H9 (cell line): ENCODE data around the gene DIP2A. TPM values are rescaled to one million over a fixed set of nuclear protein-coding genes. Genes with fewer than 3 reads are reported as not detected.

Source experiments
- DNase-seq: peaks from one replicate; pipeline ENCODE4 v3.0.0-alpha.2; 2017
- H2AFZ ChIP-seq: one replicate; pipeline ENCODE4 v1.6.1; 2013; ENCODE audit warnings: mild to moderate bottlenecking, low read length, control low read depth, moderate library complexity
- H2AK5ac ChIP-seq: 2 replicates; pipeline ENCODE4 v1.6.1; 2013; ENCODE audit warnings: low read length, control low read depth, mixed read lengths; ENCODE audit not compliant: insufficient read length
- H2BK120ac ChIP-seq: one replicate; pipeline ENCODE4 v1.6.1; 2013; ENCODE audit warnings: low read depth, mild to moderate bottlenecking, low read length, control low read depth, inconsistent platforms; ENCODE audit not compliant: poor library complexity, severe bottlenecking
- H2BK12ac ChIP-seq: 2 replicates; pipeline ENCODE4 v1.6.1; 2013; ENCODE audit warnings: low read length, control low read depth, mixed read lengths, low read depth; ENCODE audit not compliant: insufficient read length
- H2BK15ac ChIP-seq: 2 replicates; pipeline ENCODE4 v1.6.1; 2013; ENCODE audit warnings: low read depth, low read length, control low read depth
- H2BK20ac ChIP-seq: one replicate; pipeline ENCODE4 v1.6.1; 2013; ENCODE audit warnings: low read depth, mild to moderate bottlenecking, low read length, control low read depth, inconsistent platforms; ENCODE audit not compliant: poor library complexity, severe bottlenecking
- H2BK5ac ChIP-seq: 2 replicates; pipeline ENCODE4 v1.6.1; 2013; ENCODE audit warnings: low read length, control low read depth, mixed read lengths; ENCODE audit not compliant: insufficient read length
- H3K14ac ChIP-seq: 2 replicates; pipeline ENCODE4 v1.6.1; 2013; ENCODE audit warnings: low read length, control low read depth; ENCODE audit not compliant: insufficient read depth
- H3K18ac ChIP-seq: 2 replicates; pipeline ENCODE4 v1.6.1; 2013; ENCODE audit warnings: low read depth, mild to moderate bottlenecking, mixed read lengths, low read length, control low read depth; ENCODE audit not compliant: insufficient read length
- H3K23ac ChIP-seq: 2 replicates; pipeline ENCODE4 v1.6.1; 2013; ENCODE audit warnings: low read length, control low read depth, mixed read lengths, low read depth; ENCODE audit not compliant: insufficient read length
- H3K23me2 ChIP-seq: 2 replicates; pipeline ENCODE4 v1.6.1; 2013; ENCODE audit warnings: low read depth, mild to moderate bottlenecking, mixed read lengths, low read length, control low read depth; ENCODE audit not compliant: insufficient read length, poor library complexity, severe bottlenecking
- H3K27ac ChIP-seq: 2 replicates; pipeline ENCODE4 v1.5.1; 2013; ENCODE audit warnings: low read length, control low read depth, mixed read lengths, low read depth; ENCODE audit not compliant: insufficient read length
- H3K27me3 ChIP-seq: 2 replicates; pipeline ENCODE4 v1.6.1; 2013; ENCODE audit warnings: low read length, control low read depth, inconsistent platforms; ENCODE audit not compliant: insufficient read depth
- H3K4ac ChIP-seq: 2 replicates; pipeline ENCODE4 v1.6.1; 2013; ENCODE audit warnings: low read depth, mild to moderate bottlenecking, control low read depth, inconsistent platforms, low read length, moderate library complexity
- H3K4me1 ChIP-seq: 2 replicates; pipeline ENCODE4 v1.6.1; 2013; ENCODE audit warnings: low read length, control low read depth, inconsistent platforms; ENCODE audit not compliant: insufficient read depth
- H3K4me2 ChIP-seq: 2 replicates; pipeline ENCODE4 v1.6.1; 2013; ENCODE audit warnings: low read length, control low read depth, mixed read lengths; ENCODE audit not compliant: insufficient read length, insufficient read depth
- H3K56ac ChIP-seq: 2 replicates; pipeline ENCODE4 v1.6.1; 2013; ENCODE audit warnings: low read depth, mild to moderate bottlenecking, mixed read lengths, low read length, control low read depth; ENCODE audit not compliant: insufficient read length
- H3K79me1 ChIP-seq: 2 replicates; pipeline ENCODE4 v1.6.1; 2013; ENCODE audit warnings: low read depth, mild to moderate bottlenecking, moderate library complexity, low read length, control low read depth, inconsistent platforms; ENCODE audit not compliant: insufficient read depth, poor library complexity, severe bottlenecking
- H3K79me2 ChIP-seq: 2 replicates; pipeline ENCODE4 v1.6.1; 2013; ENCODE audit warnings: low read length, control low read depth, inconsistent platforms; ENCODE audit not compliant: insufficient read depth
- H3K9ac ChIP-seq: 2 replicates; pipeline ENCODE4 v1.6.1; 2013; ENCODE audit warnings: low read length, control low read depth, mixed read lengths; ENCODE audit not compliant: insufficient read length; ENCODE audit errors: extremely low read depth
- H3K9me3 ChIP-seq: one replicate; pipeline ENCODE4 v1.6.1; 2013; ENCODE audit warnings: low read depth, low read length, inconsistent platforms; ENCODE audit not compliant: control insufficient read depth
- H3T11ph ChIP-seq: one replicate; pipeline ENCODE4 v1.6.1; 2013; ENCODE audit warnings: mild to moderate bottlenecking, low read length, control low read depth, inconsistent platforms
- H4K20me1 ChIP-seq: one replicate; pipeline ENCODE4 v1.6.1; 2013; ENCODE audit not compliant: control insufficient read depth, insufficient read length, insufficient read depth
- H4K5ac ChIP-seq: 2 replicates; pipeline ENCODE4 v1.6.1; 2013; ENCODE audit warnings: low read depth, mild to moderate bottlenecking, mixed read lengths, low read length, control low read depth; ENCODE audit not compliant: insufficient read length
- H4K8ac ChIP-seq: replicated peaks from 2 replicates; pipeline ENCODE4 v1.6.1; 2013; ENCODE audit warnings: low read length, control low read depth, mixed read lengths, low read depth; ENCODE audit not compliant: insufficient read length
- H4K91ac ChIP-seq: 2 replicates; pipeline ENCODE4 v1.6.1; 2013; ENCODE audit warnings: low read depth, mild to moderate bottlenecking, moderate library complexity, mixed read lengths, low read length, control low read depth; ENCODE audit not compliant: insufficient read length
- H3K27ac Mint-ChIP-seq, 3 experiments: 2 replicates in 2 of 3; 3 replicates in 1 of 3; pipeline ENCODE4 v1.8.0; 2020 to 2021; ENCODE audit warnings: mixed read lengths in 3 of 3, mild to moderate bottlenecking in 1 of 3, moderate library complexity in 1 of 3
- H3K27me3 Mint-ChIP-seq: 2 replicates; pipeline ENCODE4 v1.8.0; 2021; ENCODE audit warnings: low read depth, mild to moderate bottlenecking, moderate library complexity, mixed read lengths
- H3K36me3 Mint-ChIP-seq, 3 experiments: 2 replicates in 2 of 3; 3 replicates in 1 of 3; pipeline ENCODE4 v1.8.0; 2020 to 2021; ENCODE audit warnings: low read depth in 3 of 3, mixed read lengths in 3 of 3; ENCODE audit not compliant: insufficient read depth in 1 of 3
- H3K4me1 Mint-ChIP-seq, 2 experiments: 2 replicates each; pipeline ENCODE4 v1.8.0; 2020; ENCODE audit warnings: mixed read lengths in 2 of 2
- H3K4me3 Mint-ChIP-seq, 2 experiments: 2 replicates in 1 of 2; 3 replicates in 1 of 2; pipeline ENCODE4 v1.8.0; 2020 to 2021; ENCODE audit warnings: mild to moderate bottlenecking in 2 of 2, mixed read lengths in 2 of 2, moderate library complexity in 1 of 2
- H3K9me3 Mint-ChIP-seq, 2 experiments: 2 replicates in 1 of 2; 3 replicates in 1 of 2; pipeline ENCODE4 v1.8.0; 2020; ENCODE audit warnings: mild to moderate bottlenecking in 2 of 2, mixed read lengths in 2 of 2, moderate library complexity in 1 of 2
- CTCF ChIP-seq: fragments of 200-600 bp; sonication (generic); conservative IDR thresholded peaks from 3 replicates; pipeline ENCODE4 v1.8.0; 2021; ENCODE audit warnings: antibody characterized with exemption, mild to moderate bottlenecking
- whole genome bisulfite sequencing: extraction: QIAGEN DNeasy Blood & Tissue Kit; methylation state at CpG from one replicate; pipeline ENCODE4 v1.1.7; 2013; ENCODE audit warnings: missing lambda C conversion rate, low lambda C conversion rate, mixed read lengths; ENCODE audit not compliant: insufficient read length; ENCODE audit errors: extremely low coverage; 5-methylcytosine and 5-hydroxymethylcytosine counted together
- total RNA-seq: library from RNA; stranded (reverse); gene quantifications from 2 replicates; pipeline ENCODE4 v1.2.1, GENCODE V29; 2021

DIP2A gene
- total RNA-seq, 1 experiment from 2014 or later, result 25.2 TPM

GRCh38 chr21:46429754-46430681 is 28.7 kb upstream of the DIP2A start:
- Histone ChIP-seq H4K20me1 (no peaks in the 10 kb centered on the region), H3K23me2 (no peaks in the 10 kb centered on the region), H4K91ac (no peak overlapping the region), H2AFZ (no peak overlapping the region), H3K4ac (no peak overlapping the region), H2BK12ac (no peak overlapping the region), H3K4me2 (no peak overlapping the region), H3K9me3 (no peaks in the 10 kb centered on the region), H3K27me3 (no peaks in the 10 kb centered on the region), H3K14ac (no peak overlapping the region), H3K79me1 (no peaks in the 10 kb centered on the region), H3K23ac (no peak overlapping the region), H3K56ac (no peak overlapping the region), H2BK20ac (no peak overlapping the region), H3K4me1 (no peaks in the 10 kb centered on the region), H2BK120ac (no peak overlapping the region), H2BK15ac (no peak overlapping the region), H2AK5ac (no peak overlapping the region), H3K27ac (no peak overlapping the region), H3K18ac (no peak overlapping the region), H3K79me2 (no peaks in the 10 kb centered on the region), H2BK5ac (no peak overlapping the region), H3T11ph (no peak overlapping the region), H4K5ac (no peak overlapping the region), H3K9ac (no peak overlapping the region), H4K8ac (no peak overlapping the region)
- Mint-ChIP-seq H3K27ac (peak overlapping the region in 1 of 3 experiments; percentile 44; a peak in 2 of 7 replicates), H3K4me1 (no peaks in the 10 kb centered on the region), H3K4me3 (no peak overlapping the region), H3K9me3 (no peaks in the 10 kb centered on the region), H3K36me3 (peaks cover 22 to 51% (median 50%) of the 10 kb centered on the region in 3 experiments; a peak in 6 of 7 replicates), H3K27me3 (no peaks in the 10 kb centered on the region; the same call in 1 of the 2 replicates)
- DNase-seq, result no peak
- TF ChIP-seq CTCF, result no peak
- whole genome bisulfite sequencing, result no CpG with 5 or more reads among the region's 31 CpGs
